Right renal cortex interstitium (tissue), 3 donors: ENCODE results near the gene EYA3. TPM values are rescaled to one million over a fixed set of nuclear protein-coding genes. Genes with fewer than 3 reads are reported as not detected.
"Not testable (repeated sequence)": the region's sequence is repeated elsewhere in the genome, so short reads cannot be mapped to it uniquely, and the experiment has no call there.

Experiments
- DNase-seq, 3 donors: peaks; one replicate each; pipeline ENCODE4 v3.0.0-alpha.2; 2013; ENCODE audit warnings: low read depth in 3 of 3, low spot score in 2 of 3
- polyA plus RNA-seq, 3 donors: library from polyadenylated mRNA; unstranded; fragments of 120-200 nt; gene quantifications; one replicate each; pipeline ENCODE4 v1.2.1, GENCODE V29; 2013; ENCODE audit not compliant: insufficient read length in 3 of 3

The EYA3 gene
- polyA plus RNA-seq, 3 donors: 55.8 to 61.9 (median 56.6) TPM

GRCh38 chr1:28032281-28032680 is 56.1 kb downstream of the EYA3 start:
- no peak for DNase-seq

DNA sequence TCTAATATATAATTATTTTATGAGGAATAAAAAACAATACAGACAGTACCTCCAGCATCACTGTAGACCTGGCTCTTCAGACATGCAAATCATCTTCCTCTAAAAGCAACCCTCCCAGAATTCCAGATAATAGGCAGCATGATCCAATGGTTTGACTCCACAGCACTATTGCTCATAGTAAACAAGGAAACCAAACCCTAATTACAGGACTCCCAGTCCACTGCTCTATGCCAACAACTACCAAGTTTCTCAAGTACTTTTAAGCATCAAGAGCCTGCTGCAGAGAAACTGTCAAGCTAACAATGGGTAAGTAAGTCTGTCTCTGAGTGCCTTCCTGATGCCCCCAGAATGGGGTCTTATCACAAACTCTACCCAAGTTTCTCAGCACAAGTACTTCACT is 57.2 kb downstream of the EYA3 start:
- no peak for DNase-seq

- no peak for DNase-seq
These were observed 59.3 kb downstream of the EYA3 start for GRCh38 chr1:28028873-28029654.

DNA sequence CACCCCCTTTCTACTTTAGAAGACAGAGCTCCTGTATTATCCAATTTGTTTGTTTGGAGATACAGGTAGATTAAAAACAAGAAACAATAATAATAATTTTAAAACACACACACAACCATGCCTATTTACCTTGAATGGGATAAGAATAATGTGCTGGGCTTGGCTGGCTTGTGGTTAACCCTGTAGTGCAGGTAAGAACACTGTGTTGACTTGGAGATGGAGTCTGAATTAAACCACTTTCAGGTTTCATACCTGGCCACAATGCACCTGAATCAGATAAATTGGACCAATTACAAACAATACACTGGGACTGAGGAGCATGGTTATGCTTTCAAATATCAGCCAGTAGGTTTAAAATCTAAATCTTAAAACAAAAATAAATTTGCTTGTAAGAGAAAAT is 60.8 kb downstream of the EYA3 start:
- DNase-seq: no peak

DNA sequence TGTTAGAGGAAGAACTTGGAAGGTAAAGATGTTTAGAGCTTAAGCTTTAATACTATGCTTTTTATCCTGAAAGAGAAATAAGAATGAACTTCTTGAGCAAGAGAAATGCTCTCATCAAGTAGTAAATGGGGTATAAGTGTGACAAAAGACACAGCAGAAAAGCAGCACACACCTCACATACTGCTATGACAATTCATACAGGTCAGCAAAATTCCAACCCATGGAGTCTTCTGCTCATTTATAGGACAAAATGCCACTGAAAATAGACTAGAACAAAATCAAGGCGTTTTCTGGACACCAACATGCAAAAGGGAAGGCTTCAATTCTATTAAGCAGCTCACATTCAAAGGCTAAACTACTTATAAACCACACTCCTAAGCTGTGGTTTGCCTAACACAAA is 61.2 kb downstream of the EYA3 start:
- DNase-seq: no peak

GRCh38 chr1:28026329-28026728 is 62.1 kb downstream of the EYA3 start:
- DNase-seq: no peak

- no peak for DNase-seq
These were observed 67.3 kb downstream of the EYA3 start for GRCh38 chr1:28021064-28021463.

DNA sequence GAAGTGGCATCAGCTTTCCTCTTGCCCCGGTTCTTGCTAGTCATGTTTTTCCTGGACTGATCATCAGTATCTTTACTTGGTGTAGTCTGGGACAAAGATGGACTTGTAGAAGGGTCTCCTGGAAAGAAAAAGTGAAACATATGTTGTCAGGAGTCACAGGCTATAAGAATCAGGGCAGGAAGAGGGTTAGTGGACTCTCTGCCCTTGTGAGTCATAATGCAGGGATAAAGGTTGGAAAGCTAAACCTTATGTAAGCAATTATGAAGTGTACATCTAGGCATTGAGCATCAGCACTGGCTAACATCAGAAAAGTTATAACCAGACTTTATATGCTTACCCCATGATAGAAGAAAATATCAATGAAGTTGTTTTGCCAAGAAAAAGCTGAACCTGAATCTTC is 77.4 kb downstream of the EYA3 start:
- no peak for DNase-seq

DNA sequence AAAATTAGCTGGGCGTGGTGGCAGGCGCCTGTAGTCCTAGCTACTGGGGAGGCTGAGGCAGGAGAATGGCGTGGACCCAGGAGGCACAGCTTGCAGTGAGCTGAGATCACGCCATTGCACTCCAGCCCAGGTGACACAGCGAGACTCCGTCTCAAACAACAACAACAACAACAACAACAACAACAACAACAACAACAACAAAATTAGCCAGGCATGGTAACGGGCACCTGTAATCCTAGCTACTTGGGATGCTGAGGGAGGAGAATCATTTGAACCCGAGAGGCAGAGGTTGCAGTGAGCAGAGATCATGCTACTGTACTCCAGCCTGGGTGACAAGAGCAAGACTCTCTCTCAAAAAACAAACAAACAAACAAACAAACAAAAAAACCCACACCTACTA is 85.3 kb downstream of the EYA3 start:
- DNase-seq: not testable (repeated sequence)

GRCh38 chr1:28002600-28002999 is 85.8 kb downstream of the EYA3 start:
- DNase-seq: no peak

DNA sequence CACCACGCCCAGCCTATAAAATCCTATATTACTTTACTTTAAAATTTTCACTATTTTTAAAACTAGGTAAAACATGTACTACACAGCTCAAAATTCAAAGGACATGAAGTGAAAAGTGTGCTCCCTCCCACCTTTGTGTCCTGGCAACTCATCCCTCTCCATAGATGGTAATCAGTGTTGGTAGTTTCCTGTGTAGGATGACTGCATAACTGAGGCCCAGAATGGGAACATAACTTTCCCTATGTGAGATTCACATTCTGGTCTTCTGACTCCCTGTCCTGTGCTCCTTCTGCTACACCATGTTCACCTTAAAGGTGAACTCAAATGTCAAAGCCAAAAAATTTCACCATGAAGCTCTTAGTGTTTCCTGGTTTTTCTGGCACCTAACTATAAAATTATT is 89.4 kb downstream of the EYA3 start:
- DNase-seq: no peak

GRCh38 chr1:27994526-27994925 is 93.9 kb downstream of the EYA3 start:
- DNase-seq: not testable (repeated sequence)

- DNase-seq: no peak
These were observed 94.3 kb downstream of the EYA3 start for GRCh38 chr1:27994060-27994459.

- no peak for DNase-seq
These were observed 95.2 kb downstream of the EYA3 start for GRCh38 chr1:27993241-27993640.

GRCh38 chr1:27992276-27992675 is 96.1 kb downstream of the EYA3 start:
- no peak for DNase-seq

DNA sequence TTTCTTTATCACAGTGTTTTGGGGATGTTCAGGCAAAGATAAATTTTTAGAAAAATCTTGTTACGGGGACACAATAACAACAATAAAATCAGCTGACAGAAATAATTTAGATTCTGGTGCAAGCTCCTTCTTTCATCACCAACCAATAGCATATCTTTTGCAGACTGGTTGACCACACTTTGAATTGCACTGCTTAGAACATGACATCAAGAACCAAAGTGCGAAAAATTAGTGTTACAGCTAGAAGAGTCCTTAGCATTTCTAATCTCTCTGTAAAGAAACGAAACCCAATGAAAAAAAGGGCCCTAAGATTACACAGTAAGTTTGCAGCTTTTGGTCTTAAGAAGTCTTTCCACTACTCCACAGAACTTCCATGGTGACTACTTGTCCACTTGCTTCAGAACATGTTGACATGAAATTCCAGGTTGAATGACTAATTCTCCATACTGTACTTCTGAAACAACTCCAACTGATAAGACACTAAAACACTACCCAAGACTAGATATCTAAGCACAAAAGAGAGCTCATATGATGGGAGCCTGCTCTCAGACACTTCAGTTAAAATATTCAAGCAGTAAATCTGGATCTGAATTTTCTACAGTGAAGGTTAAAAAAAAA is 97.4 kb downstream of the EYA3 start:
- DNase-seq: no peak

DNA sequence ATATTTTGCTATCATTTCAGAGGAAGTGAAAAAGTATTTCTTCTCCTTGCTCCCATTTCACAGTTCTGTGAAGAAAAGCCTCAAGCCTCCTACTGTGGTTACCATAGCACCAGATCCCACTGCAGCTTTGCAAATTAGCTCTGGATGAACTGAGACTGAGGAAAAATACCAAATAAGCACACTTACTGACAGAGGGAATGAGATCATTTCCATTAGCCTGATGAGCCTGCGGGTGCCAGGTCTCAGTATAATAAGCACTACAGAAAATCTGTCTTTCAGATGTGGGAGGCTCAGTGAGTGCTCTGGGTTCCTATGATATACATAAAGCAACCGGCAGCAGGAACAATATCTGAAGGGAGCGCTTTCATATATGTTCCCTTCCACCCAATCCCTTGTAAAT is 107.3 kb downstream of the EYA3 start:
- no peak for DNase-seq

DNA sequence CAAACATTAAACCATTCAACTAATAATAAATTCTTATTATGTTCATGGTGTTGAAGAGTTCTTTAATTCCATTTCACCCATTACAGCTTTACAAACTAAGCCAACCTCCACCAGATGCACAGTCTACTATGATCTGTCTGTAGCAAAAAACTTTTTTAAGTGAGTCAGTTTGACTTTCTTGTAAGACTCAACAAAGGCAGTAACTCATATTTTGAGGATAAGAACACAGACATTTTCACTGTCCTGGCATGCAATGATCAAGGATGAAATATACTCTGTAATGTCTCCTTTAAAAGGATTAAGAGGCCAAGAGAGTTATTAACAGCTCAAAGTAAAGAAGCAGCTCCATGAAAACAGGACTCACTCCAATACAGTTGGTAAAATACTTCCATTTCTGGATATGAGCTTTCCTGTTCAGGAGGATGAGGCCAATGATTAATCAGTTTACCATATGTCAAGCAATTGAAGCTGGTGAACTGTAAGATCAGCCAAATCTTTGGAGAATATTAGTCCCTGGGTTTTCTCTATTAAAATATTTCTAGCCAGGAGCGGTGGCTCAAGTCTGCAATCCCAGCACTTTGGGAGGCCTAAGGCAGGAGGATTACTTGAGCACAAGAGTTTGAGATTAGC is 108.1 kb downstream of the EYA3 start:
- DNase-seq: no peak

GRCh38 chr1:27979859-27980201 is 108.6 kb downstream of the EYA3 start:
- no peak for DNase-seq

DNA sequence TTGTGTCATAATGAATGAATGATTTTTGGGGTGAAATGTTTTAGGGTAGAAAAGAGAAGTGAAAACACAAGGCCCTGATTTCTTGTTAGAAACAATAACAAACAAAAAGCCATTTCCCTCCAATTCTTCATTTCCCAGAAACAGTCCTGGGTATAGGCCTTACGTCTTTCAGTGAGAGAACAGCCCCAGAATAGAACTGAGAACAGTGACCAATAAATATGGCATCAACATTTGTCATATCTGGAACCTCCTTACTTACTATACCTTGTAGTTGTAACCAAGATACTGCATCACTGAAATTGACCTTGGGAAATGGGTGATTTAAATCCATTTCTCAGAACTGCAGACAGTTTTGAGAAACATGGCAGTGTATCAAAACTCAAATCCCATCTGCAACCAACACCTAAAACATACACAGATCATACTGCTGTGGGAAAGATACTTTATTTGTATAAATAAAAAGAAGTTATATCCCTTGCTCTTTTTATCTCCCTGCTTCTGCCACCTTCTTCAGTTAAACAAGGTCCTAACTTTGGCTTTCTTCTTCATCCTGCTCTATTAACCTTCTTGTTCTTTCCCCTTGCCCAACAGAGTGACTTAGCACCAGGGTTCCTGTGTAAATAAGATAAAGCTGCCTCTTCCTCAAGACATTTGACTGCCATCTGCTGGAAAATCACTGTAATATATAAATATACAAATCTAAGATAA is 109.1 kb downstream of the EYA3 start:
- no peak for DNase-seq

GRCh38 chr1:27974417-27974781 is 114.0 kb downstream of the EYA3 start:
- DNase-seq: no peak
